Measurements from ENCODE around the gene COMMD1. TPM values are rescaled to one million over a fixed set of nuclear protein-coding genes. Genes with fewer than 3 reads are reported as not detected.

Gene COMMD1
- total and polyA plus RNA-seq, 2 donors (not counting 3 experiments of a cell fraction or from before 2014, with no cell fraction given) = 39.5 to 57.1 TPM

- no peaks in the 10 kb centered on the region for H3K9me1 ChIP-seq (replicated peaks; ENCODE audit: control insufficient read depth, extremely low read depth, insufficient read depth, low read length)
- TF ChIP-seq POLR2A (IDR thresholded peaks at IDR 0.05; ENCODE audit: low read depth, low read length) (no peak), EZH2 (IDR thresholded peaks at IDR 0.05; ENCODE audit: borderline replicate concordance, low read depth, low read length, severe bottlenecking) (no peak), JUN (IDR thresholded peaks at IDR 0.05; ENCODE audit: borderline replicate concordance, insufficient read depth, insufficient read length, low read depth) (no peak), POLR2AphosphoS5 (IDR thresholded peaks at IDR 0.05; ENCODE audit: insufficient read depth, low read depth, low read length) (no peak), FOS (IDR thresholded peaks at IDR 0.05; ENCODE audit: borderline replicate concordance, insufficient read depth, low read length) (no peak), MAX (IDR thresholded peaks at IDR 0.05; ENCODE audit: insufficient read depth, insufficient read length) (no peak), CTCF (IDR thresholded peaks at IDR 0.05; ENCODE audit: extremely low read depth in 1 of 2, insufficient read depth in 1 of 2, low read depth in 1 of 2, low read length in 2 of 2) (no peak), GATA2 (IDR thresholded peaks at IDR 0.05; ENCODE audit: insufficient read depth, insufficient read length, low read depth, low read length) (no peak), MYC (IDR thresholded peaks at IDR 0.05; ENCODE audit: low read depth, low read length) (no peak)
- H2AFZ ChIP-seq (ENCODE audit: low read depth, low read length) = no peak overlapping the region
- no peak overlapping the region for H3K4me3 ChIP-seq (replicated peaks in 1 of 3; ENCODE audit: insufficient read depth in 1 of 3, low read depth in 1 of 3, low read length in 3 of 3)
- H3K4me2 ChIP-seq (ENCODE audit: insufficient read depth, low read length) = no peak overlapping the region
- H4K20me1 ChIP-seq (replicated peaks; ENCODE audit: control insufficient read depth, extremely low read depth, insufficient read depth, low read length) = no peaks in the 10 kb centered on the region
- DNase-seq (ENCODE audit: low read depth, low spot score) = no peak
- POLR2A ChIA-PET = no interaction called here
- H3K9me3 ChIP-seq (replicated peaks; ENCODE audit: control insufficient read depth, insufficient read depth, low read length) = no peaks in the 10 kb centered on the region
- no peaks in the 10 kb centered on the region for H3K4me1 ChIP-seq (ENCODE audit: control insufficient read depth, extremely low read depth, insufficient read depth, low read length)
- CTCF ChIA-PET = interaction anchor here (0.8 to 1.1 kb wide), 3 partner anchors 9 to 61 kb away, joined by 3 read pairs; no protein-coding TSS in a partner anchor
- BruUV-seq (replicated peaks) = no TSS peak
- no peak overlapping the region for H3K27ac ChIP-seq (ENCODE audit: insufficient read depth, low read depth, low read length)
- no peaks in the 10 kb centered on the region for H3K36me3 ChIP-seq (ENCODE audit: control insufficient read depth in 2 of 2, extremely low read depth in 1 of 2, insufficient read depth in 2 of 2, low read length in 2 of 2)
- no peak for FAIRE-seq
- dilution Hi-C loops (cut with MboI; ENCODE audit: extremely low pct_ligation_motif_present, low sequenced_read_pairs) = no loop called here
- no peaks in the 10 kb centered on the region for H3K27me3 ChIP-seq (ENCODE audit: control insufficient read depth in 2 of 2, insufficient read depth in 2 of 2, low read length in 2 of 2)
- H3K9ac ChIP-seq (replicated peaks; ENCODE audit: extremely low read depth, insufficient read depth, low read length) = no peak overlapping the region
- intact Hi-C loops (cut with micrococcal nuclease) = no loop called here
- no peaks in the 10 kb centered on the region for H3K79me2 ChIP-seq (ENCODE audit: control insufficient read depth, insufficient read depth, low read length)
Observed at GRCh38 chr2:62030902-62031301, 125.4 kb downstream of the COMMD1 start.
